ENCODE data around the gene FUBP1.
"Not testable (repeated sequence)": the region's sequence is repeated elsewhere in the genome, so short reads cannot be mapped to it uniquely, and the experiment has no call there.

FUBP1 gene

GRCh38 chr1:77948841-77949424, 29.9 kb downstream of the FUBP1 start:
- DNase-seq (ENCODE audit: low spot score) = no peak

GRCh38 chr1:77945345-77945744, 33.5 kb downstream of the FUBP1 start:
- DNase-seq (ENCODE audit: low spot score) = no peak

GRCh38 chr1:77942400-77943140, 36.3 kb downstream of the FUBP1 start:
- DNase-seq (ENCODE audit: low spot score) = no peak

GRCh38 chr1:77940921-77941570, 37.8 kb downstream of the FUBP1 start:
- no peak for DNase-seq (ENCODE audit: low spot score)

GRCh38 chr1:77938651-77939050, 40.2 kb downstream of the FUBP1 start:
- DNase-seq (ENCODE audit: low spot score) = no peak

GRCh38 chr1:77929806-77930205, 49.1 kb downstream of the FUBP1 start:
- no peak for DNase-seq (ENCODE audit: low spot score)

GRCh38 chr1:77927414-77927813, 51.5 kb downstream of the FUBP1 start:
- DNase-seq (ENCODE audit: low spot score) = no peak

- no peak for DNase-seq (ENCODE audit: low spot score)
Observed at GRCh38 chr1:77926561-77927357, 52.1 kb downstream of the FUBP1 start.

- DNase-seq (ENCODE audit: low spot score) = no peak
Observed at GRCh38 chr1:77925956-77926355, 52.9 kb downstream of the FUBP1 start.

GRCh38 chr1:77925518-77925917, 53.4 kb downstream of the FUBP1 start:
- DNase-seq (ENCODE audit: low spot score) = no peak

GRCh38 chr1:77918918-77919317, 60.0 kb downstream of the FUBP1 start:
- not testable (repeated sequence) for DNase-seq (ENCODE audit: low spot score)

- no peak for DNase-seq (ENCODE audit: low spot score)
Observed at GRCh38 chr1:77910116-77910515, 68.8 kb downstream of the FUBP1 start.

GRCh38 chr1:77906624-77907023, 72.2 kb downstream of the FUBP1 start:
- no peak for DNase-seq (ENCODE audit: low spot score)

GRCh38 chr1:77906019-77906545, 72.8 kb downstream of the FUBP1 start:
- DNase-seq (ENCODE audit: low spot score) = no peak

- DNase-seq (ENCODE audit: low spot score) = no peak
Observed at GRCh38 chr1:77905603-77906002, 73.3 kb downstream of the FUBP1 start.

- DNase-seq (ENCODE audit: low spot score) = peak; percentile 18
Observed at GRCh38 chr1:77900687-77901293, 78.1 kb downstream of the FUBP1 start.

- no peak for DNase-seq (ENCODE audit: low spot score)
Observed at GRCh38 chr1:77899647-77900320, 79.1 kb downstream of the FUBP1 start.

All from AG08396 (cell line).